Subcutaneous adipose tissue (tissue), 4 donors: ENCODE results near the gene OCA2. TPM values are rescaled to one million over a fixed set of nuclear protein-coding genes. Genes with fewer than 3 reads are reported as not detected.

Experiments
- total RNA-seq, 4 donors: library from RNA; depleted of rRNA; stranded (reverse); fragments of >200 nt; gene quantifications; one replicate each; pipeline ENCODE4 v1.1.0, GENCODE V29; 2016
- TF ChIP-seq, protein P1 (sequence below): fragments of 450-650 bp; IDR thresholded peaks from one replicate; pipeline ENCODE4 v1.5.1; 2016; ENCODE audit warnings: low read depth, mild to moderate bottlenecking, control low read depth, antibody characterized with exemption, moderate library complexity

Gene OCA2
- total RNA-seq, 4 donors from 2014 or later = 1.1 TPM; not detected in 3

DNA sequence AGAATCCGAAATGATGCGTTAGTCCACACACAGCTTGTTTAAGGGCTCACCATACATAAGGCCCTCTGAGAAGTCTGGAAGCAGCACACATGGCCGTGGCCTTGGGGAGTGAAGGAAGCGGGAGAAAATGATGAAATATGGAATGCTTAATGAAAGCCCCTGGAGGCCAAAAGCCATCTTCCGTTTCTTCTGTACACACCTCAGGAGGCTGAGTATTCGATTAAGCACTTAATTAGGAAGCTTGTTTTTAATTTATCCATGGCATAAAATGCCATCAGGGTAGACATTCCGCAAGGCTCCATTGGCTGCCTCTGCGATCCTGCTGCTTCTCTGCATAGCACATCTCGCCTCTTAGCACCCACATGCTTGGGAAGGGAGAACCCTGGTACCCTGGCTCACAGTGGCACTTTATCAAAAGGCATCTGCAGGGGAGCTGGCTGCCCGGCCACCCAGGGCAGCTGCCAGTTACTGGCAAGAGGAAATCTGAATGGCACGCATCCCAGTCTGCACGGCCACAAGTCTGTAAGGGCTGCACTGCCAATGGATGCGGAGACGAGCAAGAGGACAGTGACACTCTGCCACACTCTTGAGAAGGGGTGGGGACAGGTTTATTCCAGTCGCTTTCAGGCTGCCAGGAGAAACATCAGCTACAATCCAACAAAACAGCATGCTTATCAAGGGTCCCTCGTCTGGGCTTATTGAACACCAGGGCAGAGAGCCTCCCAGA is 356.2 kb downstream of the OCA2 start:
- TF ChIP-seq, protein P1, sequence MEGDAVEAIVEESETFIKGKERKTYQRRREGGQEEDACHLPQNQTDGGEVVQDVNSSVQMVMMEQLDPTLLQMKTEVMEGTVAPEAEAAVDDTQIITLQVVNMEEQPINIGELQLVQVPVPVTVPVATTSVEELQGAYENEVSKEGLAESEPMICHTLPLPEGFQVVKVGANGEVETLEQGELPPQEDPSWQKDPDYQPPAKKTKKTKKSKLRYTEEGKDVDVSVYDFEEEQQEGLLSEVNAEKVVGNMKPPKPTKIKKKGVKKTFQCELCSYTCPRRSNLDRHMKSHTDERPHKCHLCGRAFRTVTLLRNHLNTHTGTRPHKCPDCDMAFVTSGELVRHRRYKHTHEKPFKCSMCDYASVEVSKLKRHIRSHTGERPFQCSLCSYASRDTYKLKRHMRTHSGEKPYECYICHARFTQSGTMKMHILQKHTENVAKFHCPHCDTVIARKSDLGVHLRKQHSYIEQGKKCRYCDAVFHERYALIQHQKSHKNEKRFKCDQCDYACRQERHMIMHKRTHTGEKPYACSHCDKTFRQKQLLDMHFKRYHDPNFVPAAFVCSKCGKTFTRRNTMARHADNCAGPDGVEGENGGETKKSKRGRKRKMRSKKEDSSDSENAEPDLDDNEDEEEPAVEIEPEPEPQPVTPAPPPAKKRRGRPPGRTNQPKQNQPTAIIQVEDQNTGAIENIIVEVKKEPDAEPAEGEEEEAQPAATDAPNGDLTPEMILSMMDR = no peak

DNA sequence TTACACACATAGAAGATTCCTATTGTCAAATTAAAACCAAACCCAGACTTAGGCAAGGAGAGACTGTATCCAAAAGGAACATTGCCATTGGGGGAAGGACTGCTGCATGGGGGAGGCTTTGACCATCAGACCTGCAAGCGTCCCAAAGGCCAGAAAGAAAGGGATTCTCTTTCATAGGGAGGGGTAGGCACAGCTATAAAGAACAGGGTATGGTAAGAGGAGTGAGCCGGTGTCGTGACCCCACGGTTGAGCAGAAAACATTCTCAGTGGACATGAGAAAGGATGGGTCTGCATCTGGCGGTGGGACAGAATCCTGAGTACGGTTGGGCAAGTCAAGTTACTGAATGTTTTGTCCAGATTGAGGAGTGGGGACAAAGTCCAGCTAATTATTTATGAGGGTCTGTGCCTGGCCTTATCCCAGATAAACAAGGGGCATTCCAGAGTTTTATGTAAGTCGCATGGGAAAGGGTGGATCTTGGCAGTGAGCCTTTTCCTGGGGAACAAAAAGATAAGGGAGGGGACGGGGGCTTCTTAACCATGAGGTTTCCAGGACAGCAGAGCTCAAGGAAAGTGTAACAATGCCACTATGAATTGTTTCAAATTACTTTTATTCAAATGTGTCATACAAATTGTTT is 357.8 kb downstream of the OCA2 start:
- TF ChIP-seq, protein P1 = no peak

DNA sequence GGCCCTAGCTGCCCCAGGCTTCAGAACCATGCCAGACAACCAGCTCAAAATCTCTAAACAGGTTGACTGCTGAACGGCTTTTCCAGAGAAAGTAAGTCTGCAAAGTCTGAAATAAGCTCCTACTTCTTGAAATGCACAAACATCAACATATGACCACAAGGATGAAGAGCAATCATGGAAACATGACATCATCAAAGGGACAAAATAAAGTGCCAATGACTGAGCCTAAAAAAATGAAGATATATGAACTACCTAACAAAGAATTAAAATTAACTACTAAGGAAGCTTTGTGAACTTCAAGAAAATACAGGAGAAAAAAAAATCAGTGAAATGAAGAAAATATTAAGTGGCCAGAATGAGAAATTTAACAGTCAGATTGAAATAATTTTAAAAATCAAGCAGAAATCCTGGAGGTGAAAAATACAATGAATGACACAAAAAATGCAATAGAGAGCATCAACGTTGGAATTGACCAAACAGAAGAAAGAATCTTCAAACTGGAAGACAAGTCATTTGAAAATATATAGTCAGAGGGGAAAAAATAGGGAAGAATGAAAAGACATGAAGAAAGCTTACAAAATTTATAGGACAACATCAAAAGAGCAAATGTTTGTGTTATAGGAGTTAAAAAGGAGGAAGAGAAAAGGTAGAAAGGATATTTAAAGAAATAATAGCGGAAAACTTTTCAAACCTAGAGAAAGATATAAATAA is 364.2 kb downstream of the OCA2 start:
- TF ChIP-seq, protein P1 = no peak

DNA sequence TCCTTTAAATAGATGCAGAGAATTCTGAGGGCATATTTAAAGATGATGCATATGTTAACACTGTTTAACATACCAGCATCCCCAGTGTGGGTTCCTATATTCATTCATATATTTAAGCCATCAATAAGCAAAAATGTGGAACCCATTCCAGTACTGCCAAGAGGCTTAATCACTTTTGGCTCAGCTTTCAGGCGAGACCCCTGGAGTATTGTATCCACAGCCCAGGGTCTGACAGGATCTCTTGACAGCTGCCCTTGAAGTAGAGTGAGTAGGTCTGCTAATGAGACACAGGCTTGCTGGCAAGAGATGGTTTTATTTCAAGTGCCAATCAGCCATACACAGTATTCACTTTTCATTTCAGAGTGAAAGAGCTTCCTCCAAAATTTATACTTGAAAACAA is 367.3 kb downstream of the OCA2 start:
- TF ChIP-seq, protein P1 = no peak

DNA sequence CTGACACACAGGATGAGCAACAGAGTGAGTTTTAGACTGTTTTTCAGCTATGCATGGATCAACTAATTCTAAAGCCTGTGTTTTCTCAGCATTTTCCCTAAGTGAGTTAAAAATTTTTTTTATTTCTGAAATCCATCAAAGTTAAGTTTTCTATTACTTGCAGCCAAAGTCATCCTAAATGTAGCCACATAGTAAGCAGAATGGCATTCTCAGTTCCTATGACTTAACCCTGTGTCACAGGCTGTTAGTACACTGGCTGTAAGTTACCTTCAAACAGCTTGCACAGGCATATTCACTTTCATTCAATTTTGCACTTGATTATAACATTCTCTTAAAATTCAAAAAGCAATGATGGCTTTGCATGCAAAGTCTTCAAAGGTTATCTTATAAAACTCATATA is 368.2 kb downstream of the OCA2 start:
- TF ChIP-seq, protein P1 = no peak

DNA sequence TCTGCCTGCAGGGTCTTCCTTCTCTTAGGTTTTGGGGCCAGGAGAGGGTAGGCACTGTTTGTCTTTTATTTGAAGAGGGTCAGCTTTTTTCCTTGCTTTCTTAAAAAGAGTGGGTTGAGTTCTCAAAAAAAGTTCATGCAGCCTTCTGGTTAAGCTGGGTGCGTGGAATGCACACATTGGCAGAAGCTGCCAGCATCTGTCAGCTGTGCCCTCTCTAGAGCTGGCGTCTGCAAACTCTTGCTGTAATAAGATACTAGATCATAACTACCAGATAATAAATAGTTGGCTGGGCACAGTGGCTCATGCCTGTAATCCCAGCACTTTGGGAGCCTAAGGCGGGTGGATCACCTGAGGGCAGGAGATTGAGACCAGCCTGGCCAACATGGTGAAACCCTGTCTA is 373.4 kb downstream of the OCA2 start:
- TF ChIP-seq, protein P1 = no peak

DNA sequence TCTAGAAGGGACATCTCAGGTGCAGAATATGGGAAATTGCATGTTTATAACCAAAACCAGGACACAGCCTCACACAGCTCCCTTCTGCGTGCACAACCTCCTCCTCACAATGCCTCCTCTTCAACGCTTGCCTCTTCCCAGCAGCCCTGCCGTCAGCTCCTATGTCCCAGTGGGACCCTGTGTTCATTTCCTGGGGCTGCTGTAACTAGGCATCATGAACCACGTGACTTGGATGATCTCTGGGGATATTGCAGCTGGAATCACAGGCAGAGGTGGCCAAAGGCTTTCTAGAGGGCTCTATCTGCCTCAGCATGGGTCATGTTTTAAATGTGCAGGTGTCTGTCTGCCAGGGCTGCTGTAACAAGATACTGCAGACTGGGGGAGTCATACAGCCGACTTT is 375.3 kb downstream of the OCA2 start:
- TF ChIP-seq, protein P1 = no peak
